ENCODE results near the gene RSF1. TPM values are rescaled to one million over a fixed set of nuclear protein-coding genes. Genes with fewer than 3 reads are reported as not detected.
A peak's percentile ranks its signal among the peaks of the same experiment; 100 is the strongest.

The RSF1 gene
- total and polyA plus RNA-seq, 2 experiments from 2014 or later: 47.9 to 48.8 TPM

DNA sequence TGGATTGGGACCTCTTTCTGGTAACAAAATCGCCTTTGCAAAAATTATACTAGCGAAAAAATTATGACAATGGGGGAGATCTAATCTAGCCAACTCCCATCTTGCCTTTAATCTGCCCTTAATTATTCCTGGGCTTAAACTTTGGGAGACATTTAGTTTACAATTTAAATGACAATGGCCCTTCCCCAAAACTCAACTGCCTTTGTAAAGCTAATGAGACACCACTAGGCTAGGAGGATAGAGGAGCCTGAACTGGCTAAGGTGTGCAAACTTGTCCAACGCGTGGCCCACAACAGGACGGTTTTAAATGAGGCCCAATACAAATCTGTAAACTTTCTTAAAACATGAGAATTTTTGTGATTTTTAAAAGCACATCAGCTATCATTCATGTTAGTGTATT is 67.3 kb downstream of the RSF1 start:
- no peaks in the 10 kb centered on the region for H3K9me3 ChIP-seq (ENCODE audit: low read depth)
- H3K4me1 ChIP-seq (ENCODE audit: insufficient read depth): peaks cover 7% of the 10 kb centered on the region
- no peak overlapping the region for H3K4me2 ChIP-seq
- WGBS (ENCODE audit: low lambda C conversion rate, missing lambda C conversion rate): 78% methylated on average over 5 of the region's 5 CpGs
- peaks cover 16% of the 10 kb centered on the region for H4K20me1 ChIP-seq (ENCODE audit: insufficient read depth, poor library complexity, severe bottlenecking)
- no peak overlapping the region for H3K4me3 ChIP-seq
- no peaks in the 10 kb centered on the region for H3K27me3 ChIP-seq
- no peaks in the 10 kb centered on the region for H3K36me3 ChIP-seq (replicated peaks; ENCODE audit: insufficient read depth, low read depth)
- H3K79me2 ChIP-seq: peaks cover 58% of the 10 kb centered on the region
- H2AFZ ChIP-seq: no peak overlapping the region
- DNase-seq (ENCODE audit: low spot score): no peak
- no peak overlapping the region for H3K27ac ChIP-seq
- TF ChIP-seq, protein P1, sequence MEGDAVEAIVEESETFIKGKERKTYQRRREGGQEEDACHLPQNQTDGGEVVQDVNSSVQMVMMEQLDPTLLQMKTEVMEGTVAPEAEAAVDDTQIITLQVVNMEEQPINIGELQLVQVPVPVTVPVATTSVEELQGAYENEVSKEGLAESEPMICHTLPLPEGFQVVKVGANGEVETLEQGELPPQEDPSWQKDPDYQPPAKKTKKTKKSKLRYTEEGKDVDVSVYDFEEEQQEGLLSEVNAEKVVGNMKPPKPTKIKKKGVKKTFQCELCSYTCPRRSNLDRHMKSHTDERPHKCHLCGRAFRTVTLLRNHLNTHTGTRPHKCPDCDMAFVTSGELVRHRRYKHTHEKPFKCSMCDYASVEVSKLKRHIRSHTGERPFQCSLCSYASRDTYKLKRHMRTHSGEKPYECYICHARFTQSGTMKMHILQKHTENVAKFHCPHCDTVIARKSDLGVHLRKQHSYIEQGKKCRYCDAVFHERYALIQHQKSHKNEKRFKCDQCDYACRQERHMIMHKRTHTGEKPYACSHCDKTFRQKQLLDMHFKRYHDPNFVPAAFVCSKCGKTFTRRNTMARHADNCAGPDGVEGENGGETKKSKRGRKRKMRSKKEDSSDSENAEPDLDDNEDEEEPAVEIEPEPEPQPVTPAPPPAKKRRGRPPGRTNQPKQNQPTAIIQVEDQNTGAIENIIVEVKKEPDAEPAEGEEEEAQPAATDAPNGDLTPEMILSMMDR (IDR thresholded peaks at IDR 0.05; ENCODE audit: poor library complexity): no peak
- TF ChIP-seq EZH2phosphoT487 (IDR thresholded peaks at IDR 0.05; ENCODE audit: low read depth, severe bottlenecking, unreplicated experiment): no peak
- no peak for TF ChIP-seq EZH2 (IDR thresholded peaks at IDR 0.05; ENCODE audit: borderline replicate concordance)
- H3K9me2 ChIP-seq (replicated peaks; ENCODE audit: insufficient read depth): no peaks in the 10 kb centered on the region

DNA sequence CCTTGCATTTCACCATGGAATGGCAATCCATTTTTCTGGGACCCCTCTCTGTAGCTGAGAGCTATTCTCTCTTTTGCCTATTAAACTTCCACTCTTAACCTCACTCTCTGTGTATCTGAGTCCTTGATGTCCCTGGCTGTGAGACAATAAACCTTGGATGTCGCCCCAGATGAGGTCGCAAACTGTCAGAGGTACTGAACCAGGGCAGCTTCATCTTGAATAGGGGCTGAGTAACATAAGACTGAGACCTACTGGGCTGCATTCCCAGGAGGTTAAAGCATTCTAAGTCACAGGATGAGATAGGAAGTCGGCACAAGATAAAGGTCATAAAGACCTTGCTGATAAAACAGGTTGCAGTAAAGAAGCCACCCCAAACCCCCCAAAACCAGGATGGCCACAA is 68.0 kb downstream of the RSF1 start:
- peaks cover 7% of the 10 kb centered on the region for H3K4me1 ChIP-seq (ENCODE audit: insufficient read depth)
- peaks cover 14% of the 10 kb centered on the region for H4K20me1 ChIP-seq (ENCODE audit: insufficient read depth, poor library complexity, severe bottlenecking)
- no peaks in the 10 kb centered on the region for H3K36me3 ChIP-seq (replicated peaks; ENCODE audit: insufficient read depth, low read depth)
- no peaks in the 10 kb centered on the region for H3K27me3 ChIP-seq
- H3K27ac ChIP-seq: no peak overlapping the region
- peaks cover 56% of the 10 kb centered on the region for H3K79me2 ChIP-seq
- no peak overlapping the region for H2AFZ ChIP-seq
- no peaks in the 10 kb centered on the region for H3K9me2 ChIP-seq (replicated peaks; ENCODE audit: insufficient read depth)
- H3K9me3 ChIP-seq (ENCODE audit: low read depth): no peaks in the 10 kb centered on the region
- H3K4me2 ChIP-seq: no peak overlapping the region
- peak; percentile 4 for DNase-seq (ENCODE audit: low spot score)
- 24% methylated on average over 3 of the region's 3 CpGs for WGBS (ENCODE audit: low lambda C conversion rate, missing lambda C conversion rate)
- TF ChIP-seq EZH2phosphoT487 (IDR thresholded peaks at IDR 0.05; ENCODE audit: low read depth, severe bottlenecking, unreplicated experiment) (no peak), EZH2 (IDR thresholded peaks at IDR 0.05; ENCODE audit: borderline replicate concordance) (no peak)
- TF ChIP-seq, protein P1 (IDR thresholded peaks at IDR 0.05; ENCODE audit: poor library complexity): no peak
- H3K4me3 ChIP-seq: no peak overlapping the region

DNA sequence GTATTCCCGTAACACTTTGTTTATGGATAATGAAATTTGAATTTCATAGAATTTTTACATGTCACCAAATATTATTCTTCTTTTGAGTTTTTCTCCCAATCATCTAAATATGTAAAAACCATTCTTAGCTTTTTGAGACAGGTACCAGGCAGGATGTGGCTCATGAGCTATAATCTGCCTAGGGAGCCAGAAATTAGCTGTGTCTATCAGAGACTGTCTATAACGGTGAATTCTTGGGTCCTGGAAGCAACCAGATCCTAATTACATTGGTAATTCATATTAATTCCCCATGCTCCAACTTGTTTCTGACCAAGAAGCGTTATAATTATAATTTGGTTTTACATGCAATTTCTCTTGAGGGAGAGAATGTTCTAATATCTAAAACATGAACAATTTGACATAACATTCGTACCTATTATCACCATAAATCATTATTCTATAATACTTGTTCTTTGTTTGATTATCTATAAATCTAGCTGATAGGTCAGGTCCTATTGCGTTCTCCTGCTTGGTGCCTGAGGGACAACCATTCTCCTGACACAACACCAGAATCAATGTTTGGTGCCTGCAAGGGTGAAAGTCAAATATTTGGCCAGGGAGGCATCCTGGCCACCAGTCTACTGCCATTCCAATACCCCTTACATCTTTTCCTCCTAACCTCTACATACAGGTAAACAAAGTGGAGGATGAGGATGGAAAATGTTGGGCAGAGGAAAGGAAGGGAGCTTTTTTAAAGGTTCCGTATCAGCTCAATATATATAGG is 69.9 kb downstream of the RSF1 start:
- H3K4me2 ChIP-seq: no peak overlapping the region
- no peak for DNase-seq (ENCODE audit: low spot score)
- H3K4me3 ChIP-seq: no peak overlapping the region
- no peaks in the 10 kb centered on the region for H3K27me3 ChIP-seq
- peaks cover 58% of the 10 kb centered on the region for H3K79me2 ChIP-seq
- H3K9me2 ChIP-seq (replicated peaks; ENCODE audit: insufficient read depth): no peaks in the 10 kb centered on the region
- peaks cover 7% of the 10 kb centered on the region for H3K4me1 ChIP-seq (ENCODE audit: insufficient read depth)
- no peak overlapping the region for H2AFZ ChIP-seq
- no peak overlapping the region for H3K27ac ChIP-seq
- 95% methylated on average over 6 of the region's 6 CpGs for WGBS (ENCODE audit: low lambda C conversion rate, missing lambda C conversion rate)
- no peaks in the 10 kb centered on the region for H3K9me3 ChIP-seq (ENCODE audit: low read depth)
- H4K20me1 ChIP-seq (ENCODE audit: insufficient read depth, poor library complexity, severe bottlenecking): peaks cover 9% of the 10 kb centered on the region
- no peaks in the 10 kb centered on the region for H3K36me3 ChIP-seq (replicated peaks; ENCODE audit: insufficient read depth, low read depth)
- TF ChIP-seq, protein P1 (IDR thresholded peaks at IDR 0.05; ENCODE audit: poor library complexity): no peak
- TF ChIP-seq EZH2phosphoT487 (IDR thresholded peaks at IDR 0.05; ENCODE audit: low read depth, severe bottlenecking, unreplicated experiment): no peak
- no peak for TF ChIP-seq EZH2 (IDR thresholded peaks at IDR 0.05; ENCODE audit: borderline replicate concordance)
